Caco-2 (cell line): ENCODE results near the gene PSMB1. TPM values are rescaled to one million over a fixed set of nuclear protein-coding genes. Genes with fewer than 3 reads are reported as not detected.

ENCODE experiments used
- BruUV-seq: library from RNA; stranded (reverse); fragments of 400-500 nt; replicated peaks from 2 replicates; lab custom pipeline; 2021; lab: Mats Ljungman, UMichigan
- CTCF ChIA-PET: fragments of 300-600 bp; sonication (Branson Sonifier 250); formaldehyde crosslinking; loops from one replicate; lab custom pipeline; 2022; ENCODE audit warnings: antibody characterized with exemption; lab: Charles Lee
- POLR2A ChIA-PET: fragments of 300-600 bp; sonication (Branson Sonifier 250); formaldehyde crosslinking; loops from one replicate; lab custom pipeline; 2022; ENCODE audit warnings: antibody characterized with exemption; lab: Charles Lee
- DNase-seq, 2 experiments: peaks; one replicate each; pipeline versions ENCODE4 v3.0.0 to v3.0.0-alpha.2; 2020 to 2022
- H3K27me3 ChIP-seq: replicated peaks from 2 replicates; pipeline ENCODE4 v1.6.0; 2011; ENCODE audit warnings: low read length; ENCODE audit not compliant: control insufficient read depth, insufficient read depth
- H3K36me3 ChIP-seq: 2 replicates; pipeline ENCODE4 v1.5.1; 2011; ENCODE audit warnings: low read length; ENCODE audit not compliant: control insufficient read depth, insufficient read depth
- H3K4me1 ChIP-seq: fragments of 250-450 bp; sonication (Bioruptor Pico); 2 replicates; pipeline ENCODE4 v1.5.1; 2020; ENCODE audit warnings: mild to moderate bottlenecking
- H3K4me3 ChIP-seq: 2 replicates; pipeline ENCODE4 v1.5.1; 2011; ENCODE audit warnings: low read depth, mild to moderate bottlenecking, control low read depth, low read length
- H3K9me3 ChIP-seq: fragments of 250-450 bp; sonication (Bioruptor Pico); 2 replicates; pipeline ENCODE4 v1.5.1; 2020; ENCODE audit warnings: mild to moderate bottlenecking, moderate library complexity
- H3K27ac Mint-ChIP-seq: one replicate; pipeline ENCODE4 v1.8.0; 2022; ENCODE audit warnings: mixed read lengths; ENCODE audit not compliant: unreplicated experiment
- H3K27me3 Mint-ChIP-seq: one replicate; pipeline ENCODE4 v1.8.0; 2022; ENCODE audit warnings: mixed read lengths; ENCODE audit not compliant: insufficient read depth, unreplicated experiment
- H3K36me3 Mint-ChIP-seq: one replicate; pipeline ENCODE4 v1.8.0; 2022; ENCODE audit warnings: mild to moderate bottlenecking, mixed read lengths; ENCODE audit not compliant: insufficient read depth, unreplicated experiment
- H3K4me1 Mint-ChIP-seq: one replicate; pipeline ENCODE4 v1.8.0; 2022; ENCODE audit warnings: low read depth, mixed read lengths; ENCODE audit not compliant: unreplicated experiment
- H3K4me3 Mint-ChIP-seq: one replicate; pipeline ENCODE4 v1.8.0; 2022; ENCODE audit warnings: mild to moderate bottlenecking, moderate library complexity, mixed read lengths; ENCODE audit not compliant: unreplicated experiment
- H3K9me3 Mint-ChIP-seq: one replicate; pipeline ENCODE4 v1.8.0; 2022; ENCODE audit warnings: mixed read lengths; ENCODE audit not compliant: unreplicated experiment
- intact Hi-C: fragments of 100-400 bp; cut with micrococcal nuclease; formaldehyde crosslinking; loops from one replicate; pipeline ENCODE4 v1.10.0; 2022; ENCODE audit not compliant: unreplicated experiment
- total RNA-seq: library from RNA; stranded (reverse); gene quantifications from 2 replicates; pipeline ENCODE4 v1.2.3, GENCODE V29; 2022
- TF ChIP-seq, protein P1 (sequence below), 2 experiments: fragments of 200-600 bp in 1 of 2; IDR thresholded peaks; 1 replicate in 1 of 2; 2 replicates in 1 of 2; pipeline versions ENCODE4 v1.5.1 to v1.8.0; 2011 to 2022; ENCODE audit warnings: antibody characterized with exemption in 1 of 2, control low read depth in 1 of 2, inconsistent platforms in 1 of 2, low read depth in 1 of 2, low read length in 1 of 2, mild to moderate bottlenecking in 1 of 2, moderate library complexity in 1 of 2; ENCODE audit not compliant: insufficient read depth in 1 of 2, severe bottlenecking in 1 of 2, unreplicated experiment in 1 of 2

Gene PSMB1
- total RNA-seq, 1 experiment from 2014 or later = 235 TPM

DNA sequence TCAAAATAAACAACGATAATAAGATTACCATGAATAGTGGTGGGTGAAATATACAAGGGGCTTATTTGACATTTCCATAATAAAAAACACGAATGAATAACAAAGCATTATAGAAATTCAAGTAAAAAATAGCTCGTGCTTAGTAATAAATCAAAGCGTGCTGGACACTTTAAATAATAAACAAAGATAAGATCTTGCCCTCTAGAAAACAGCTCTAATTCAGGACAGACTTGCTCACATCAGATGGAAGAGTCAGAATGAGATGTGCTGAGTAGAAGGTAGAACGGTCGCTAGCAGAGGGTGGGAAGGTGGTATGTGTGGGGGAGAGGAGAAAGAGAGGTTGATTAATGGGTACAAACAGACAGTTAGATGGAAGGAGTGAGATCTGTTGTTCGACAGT, 27.3 kb downstream of the PSMB1 start:
- no peaks in the 10 kb centered on the region for H3K4me1 Mint-ChIP-seq
- H3K4me3 Mint-ChIP-seq = no peak overlapping the region
- TF ChIP-seq, protein P1, sequence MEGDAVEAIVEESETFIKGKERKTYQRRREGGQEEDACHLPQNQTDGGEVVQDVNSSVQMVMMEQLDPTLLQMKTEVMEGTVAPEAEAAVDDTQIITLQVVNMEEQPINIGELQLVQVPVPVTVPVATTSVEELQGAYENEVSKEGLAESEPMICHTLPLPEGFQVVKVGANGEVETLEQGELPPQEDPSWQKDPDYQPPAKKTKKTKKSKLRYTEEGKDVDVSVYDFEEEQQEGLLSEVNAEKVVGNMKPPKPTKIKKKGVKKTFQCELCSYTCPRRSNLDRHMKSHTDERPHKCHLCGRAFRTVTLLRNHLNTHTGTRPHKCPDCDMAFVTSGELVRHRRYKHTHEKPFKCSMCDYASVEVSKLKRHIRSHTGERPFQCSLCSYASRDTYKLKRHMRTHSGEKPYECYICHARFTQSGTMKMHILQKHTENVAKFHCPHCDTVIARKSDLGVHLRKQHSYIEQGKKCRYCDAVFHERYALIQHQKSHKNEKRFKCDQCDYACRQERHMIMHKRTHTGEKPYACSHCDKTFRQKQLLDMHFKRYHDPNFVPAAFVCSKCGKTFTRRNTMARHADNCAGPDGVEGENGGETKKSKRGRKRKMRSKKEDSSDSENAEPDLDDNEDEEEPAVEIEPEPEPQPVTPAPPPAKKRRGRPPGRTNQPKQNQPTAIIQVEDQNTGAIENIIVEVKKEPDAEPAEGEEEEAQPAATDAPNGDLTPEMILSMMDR (IDR thresholded peaks at IDR 0.05; ENCODE audit: insufficient read depth in 1 of 2, low read depth in 1 of 2, low read length in 1 of 2, severe bottlenecking in 1 of 2, unreplicated experiment in 1 of 2) = no peak
- no peaks in the 10 kb centered on the region for H3K9me3 Mint-ChIP-seq
- no peak overlapping the region for H3K27ac Mint-ChIP-seq
- H3K27me3 Mint-ChIP-seq = no peaks in the 10 kb centered on the region
- BruUV-seq = no TSS peak
- ChIA-PET CTCF (interaction anchor here (0.7 kb wide), 1 partner anchor 9 kb away, joined by 3 read pairs; no protein-coding TSS in a partner anchor), POLR2A (no interaction called here)
- Histone ChIP-seq H3K36me3 (no peaks in the 10 kb centered on the region), H3K4me3 (no peak overlapping the region), H3K9me3 (no peaks in the 10 kb centered on the region; the same call in 1 of the 2 replicates), H3K4me1 (no peaks in the 10 kb centered on the region), H3K27me3 (no peaks in the 10 kb centered on the region)
- no peak for DNase-seq
- no peaks in the 10 kb centered on the region for H3K36me3 Mint-ChIP-seq
- intact Hi-C loops = no loop called here

DNA sequence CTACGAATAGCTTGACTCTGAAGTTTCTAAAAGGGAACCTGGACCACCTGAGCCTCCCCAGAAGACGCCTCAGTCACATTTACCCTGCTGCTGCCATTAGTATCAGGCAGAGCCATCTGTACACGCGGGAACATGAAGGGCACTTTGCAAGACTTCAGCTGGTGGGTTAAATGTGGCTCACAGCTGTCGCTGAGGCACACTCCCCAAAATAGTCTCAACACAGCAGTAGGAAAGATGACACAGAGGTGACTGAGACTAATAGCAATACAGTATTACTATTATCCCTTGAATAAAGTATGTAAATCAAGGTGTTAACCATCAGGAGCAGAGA, 29.0 kb downstream of the PSMB1 start:
- Mint-ChIP-seq H3K27ac (no peak overlapping the region), H3K4me1 (no peaks in the 10 kb centered on the region), H3K27me3 (no peaks in the 10 kb centered on the region), H3K4me3 (no peak overlapping the region), H3K9me3 (no peaks in the 10 kb centered on the region), H3K36me3 (no peaks in the 10 kb centered on the region)
- no peak for DNase-seq
- no peaks in the 10 kb centered on the region; the same call in 1 of the 2 replicates for H3K9me3 ChIP-seq
- no peaks in the 10 kb centered on the region for H3K36me3 ChIP-seq
- ChIA-PET CTCF (no interaction called here), POLR2A (interaction anchor here (1.0 kb wide), 1 partner anchor 28 kb away, joined by 3 read pairs; no protein-coding TSS in a partner anchor)
- intact Hi-C loops = no loop called here
- H3K4me3 ChIP-seq = no peak overlapping the region
- BruUV-seq = no TSS peak
- no peaks in the 10 kb centered on the region for H3K4me1 ChIP-seq
- H3K27me3 ChIP-seq = no peaks in the 10 kb centered on the region
- TF ChIP-seq, protein P1 (IDR thresholded peaks at IDR 0.05; ENCODE audit: insufficient read depth in 1 of 2, low read depth in 1 of 2, low read length in 1 of 2, severe bottlenecking in 1 of 2, unreplicated experiment in 1 of 2) = no peak

DNA sequence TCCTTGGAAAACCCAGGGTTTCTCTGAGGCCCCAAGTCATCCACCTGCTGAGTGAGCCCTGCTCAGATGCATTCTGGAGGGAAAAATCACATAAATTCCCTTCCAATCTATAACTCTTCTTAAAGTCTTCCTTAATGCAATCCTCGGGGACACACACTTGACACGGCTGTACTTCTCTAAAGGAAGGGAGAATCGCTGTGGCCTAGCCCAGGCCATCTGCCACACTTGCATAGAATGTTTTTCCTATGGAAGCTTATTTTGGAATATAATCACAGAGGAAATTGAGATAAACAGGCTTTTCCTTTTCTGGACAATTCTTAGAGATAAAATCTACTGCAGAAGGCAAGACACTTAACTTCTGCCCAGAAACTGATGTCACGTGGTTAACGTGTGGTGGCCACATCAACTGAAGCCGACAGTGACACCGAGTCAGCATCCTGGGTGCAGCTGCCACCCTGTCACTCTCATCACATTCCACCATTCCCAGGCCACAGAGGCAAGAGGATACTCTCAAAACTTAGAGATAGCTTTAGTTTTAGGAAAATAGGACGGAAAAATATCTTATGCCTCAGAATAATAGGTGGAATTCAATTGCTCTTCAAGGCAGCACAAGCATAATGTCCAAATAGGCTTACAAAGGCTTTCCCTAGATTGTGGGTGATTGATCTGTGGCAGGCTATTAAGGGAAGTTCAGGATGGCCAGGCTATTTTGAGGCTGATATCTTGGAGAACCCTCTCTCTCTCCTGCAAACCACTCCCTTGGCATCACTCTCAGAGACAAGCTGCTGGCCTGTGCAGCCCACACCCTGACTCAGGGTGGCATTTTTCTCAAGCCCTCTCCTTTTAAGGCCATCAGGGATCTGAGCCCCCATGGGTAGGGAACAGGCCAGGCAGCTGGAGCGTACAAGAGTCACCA, 29.6 kb downstream of the PSMB1 start:
- no peaks in the 10 kb centered on the region for H3K4me1 Mint-ChIP-seq
- no peaks in the 10 kb centered on the region for H3K4me1 ChIP-seq
- H3K9me3 ChIP-seq = no peaks in the 10 kb centered on the region; the same call in 1 of the 2 replicates
- H3K36me3 Mint-ChIP-seq = no peaks in the 10 kb centered on the region
- no peak overlapping the region for H3K4me3 ChIP-seq
- H3K4me3 Mint-ChIP-seq = no peak overlapping the region
- ChIA-PET POLR2A (interaction anchor here (1.0 kb wide), 1 partner anchor 29 kb away, joined by 3 read pairs; no protein-coding TSS in a partner anchor), CTCF (interaction anchor here (0.6 kb wide), 1 partner anchor 29 kb away, joined by 3 read pairs; no protein-coding TSS in a partner anchor)
- no TSS peak for BruUV-seq
- H3K27me3 ChIP-seq = no peaks in the 10 kb centered on the region
- intact Hi-C loops = no loop called here
- no peaks in the 10 kb centered on the region for H3K27me3 Mint-ChIP-seq
- no peaks in the 10 kb centered on the region for H3K36me3 ChIP-seq
- TF ChIP-seq, protein P1 (IDR thresholded peaks at IDR 0.05; ENCODE audit: insufficient read depth in 1 of 2, low read depth in 1 of 2, low read length in 1 of 2, severe bottlenecking in 1 of 2, unreplicated experiment in 1 of 2) = no peak
- no peak overlapping the region for H3K27ac Mint-ChIP-seq
- DNase-seq = no peak
- no peaks in the 10 kb centered on the region for H3K9me3 Mint-ChIP-seq
